Neural cell (in vitro differentiated cells): ENCODE results near the gene FAM20C. TPM values are rescaled to one million over a fixed set of nuclear protein-coding genes. Genes with fewer than 3 reads are reported as not detected.

Experiments
- H2AFZ ChIP-seq: fragments of 200-600, 300-800 bp; sonication (generic), shearing (Covaris generic); 2 replicates; pipeline ENCODE4 v1.6.0; 2014; ENCODE audit warnings: low read depth, mild to moderate bottlenecking, antibody characterized with exemption, low read length, moderate library complexity
- H3F3A ChIP-seq: fragments of 200-600 bp; shearing (Covaris generic); 2 replicates; pipeline ENCODE4 v1.6.1; 2016; ENCODE audit warnings: mild to moderate bottlenecking, moderate library complexity, mixed read lengths, antibody characterized with exemption, low read length; ENCODE audit not compliant: insufficient read depth, poor library complexity, severe bottlenecking
- H3K27ac ChIP-seq: fragments of 200-600, 300-800 bp; sonication (generic), shearing (Covaris generic); 2 replicates; pipeline ENCODE4 v1.5.1; 2014; ENCODE audit warnings: mild to moderate bottlenecking, low read length, moderate library complexity
- H3K27me3 ChIP-seq: fragments of 300-800, 200-600 bp; sonication (generic), shearing (Covaris generic); 2 replicates; pipeline ENCODE4 v1.6.0; 2014; ENCODE audit warnings: mild to moderate bottlenecking, low read depth, low read length, moderate library complexity; ENCODE audit not compliant: insufficient read depth
- H3K36me3 ChIP-seq: fragments of 300-800, 200-600 bp; sonication (generic), shearing (Covaris generic); 2 replicates; pipeline ENCODE4 v1.5.1; 2014; ENCODE audit warnings: mild to moderate bottlenecking, antibody characterized with exemption, low read length, moderate library complexity; ENCODE audit not compliant: insufficient read depth
- H3K4me2 ChIP-seq: fragments of 300-800, 200-600 bp; sonication (generic), shearing (Covaris generic); 2 replicates; pipeline ENCODE4 v1.6.0; 2014; ENCODE audit warnings: mild to moderate bottlenecking, low read length
- H3K4me3 ChIP-seq: fragments of 300-800, 200-600 bp; sonication (generic), shearing (Covaris generic); 2 replicates; pipeline ENCODE4 v1.5.1; 2014; ENCODE audit warnings: mild to moderate bottlenecking, low read length, moderate library complexity
- H3K79me2 ChIP-seq: fragments of 200-600 bp; shearing (Covaris generic); replicated peaks from 2 replicates; pipeline ENCODE4 v1.6.0; 2014; ENCODE audit warnings: mild to moderate bottlenecking, low read length, moderate library complexity; ENCODE audit not compliant: insufficient read depth
- H3K9ac ChIP-seq: fragments of 300-800, 200-600 bp; sonication (generic), shearing (Covaris generic); 2 replicates; pipeline ENCODE4 v1.6.1; 2016; ENCODE audit warnings: mild to moderate bottlenecking, low read length, mixed read lengths
- H3K9me2 ChIP-seq: fragments of 200-600 bp; shearing (Covaris generic); 2 replicates; pipeline ENCODE4 v1.6.1; 2016; ENCODE audit warnings: mild to moderate bottlenecking, low read length, mixed read lengths; ENCODE audit not compliant: insufficient read depth
- H3K9me3 ChIP-seq: fragments of 200-600, 300-800 bp; sonication (generic), shearing (Covaris generic); 2 replicates; pipeline ENCODE4 v1.6.1; 2016; ENCODE audit warnings: mild to moderate bottlenecking, mixed run types, low read length, moderate library complexity, mixed read lengths
- H4K20me1 ChIP-seq: fragments of 200-600 bp; shearing (Covaris generic); 2 replicates; pipeline ENCODE4 v1.6.1; 2016; ENCODE audit warnings: mild to moderate bottlenecking, mixed run types; ENCODE audit not compliant: insufficient read depth
- EP300 ChIP-seq: fragments of 450-650 bp; conservative IDR thresholded peaks from 2 replicates; pipeline ENCODE4 v1.6.1; 2014; ENCODE audit warnings: antibody characterized with exemption, mild to moderate bottlenecking, moderate library complexity; ENCODE audit not compliant: poor library complexity, severe bottlenecking
- EZH2 ChIP-seq: fragments of 200-600, 300-800 bp; shearing (Covaris generic), sonication (generic); IDR thresholded peaks from 2 replicates; pipeline ENCODE4 v1.6.1; 2014; ENCODE audit warnings: antibody characterized with exemption, low read length, borderline replicate concordance, mild to moderate bottlenecking; ENCODE audit not compliant: insufficient read depth, poor library complexity, severe bottlenecking
- MXI1 ChIP-seq: fragments of 450-650 bp; conservative IDR thresholded peaks from 2 replicates; pipeline ENCODE4 v1.6.1; 2014; ENCODE audit warnings: antibody characterized with exemption, mild to moderate bottlenecking; ENCODE audit not compliant: poor library complexity, severe bottlenecking
- POLR2AphosphoS5 ChIP-seq: IDR thresholded peaks from 2 replicates; pipeline ENCODE4 v1.6.1; 2012
- RAD21 ChIP-seq: fragments of 450-650 bp; conservative IDR thresholded peaks from 2 replicates; pipeline ENCODE4 v1.6.1; 2014; ENCODE audit warnings: antibody characterized with exemption, mild to moderate bottlenecking, moderate library complexity
- SMC3 ChIP-seq: fragments of 450-650 bp; conservative IDR thresholded peaks from 2 replicates; pipeline ENCODE4 v1.6.1; 2014; ENCODE audit warnings: antibody characterized with exemption, mild to moderate bottlenecking, moderate library complexity; ENCODE audit not compliant: poor library complexity
- TAF1 ChIP-seq: IDR thresholded peaks from 2 replicates; pipeline ENCODE4 v1.6.1; 2012; ENCODE audit warnings: low read depth
- polyA plus RNA-seq: library from polyadenylated mRNA; depleted of rRNA; stranded (reverse); fragments of >200 nt; gene quantifications from 2 replicates; pipeline ENCODE4 v1.2.3, GENCODE V29; 2014
- TF ChIP-seq, protein P1 (sequence below): IDR thresholded peaks from 2 replicates; pipeline ENCODE4 v1.6.1; 2012; ENCODE audit warnings: borderline replicate concordance
- TF ChIP-seq, protein P2 (sequence below): fragments of 450-650 bp; IDR thresholded peaks from 2 replicates; pipeline ENCODE4 v1.5.1; 2014; ENCODE audit warnings: antibody characterized with exemption, mild to moderate bottlenecking, moderate library complexity; ENCODE audit not compliant: poor library complexity, severe bottlenecking

The FAM20C gene
- polyA plus RNA-seq, 1 donor from 2014 or later: 22.7 TPM

DNA sequence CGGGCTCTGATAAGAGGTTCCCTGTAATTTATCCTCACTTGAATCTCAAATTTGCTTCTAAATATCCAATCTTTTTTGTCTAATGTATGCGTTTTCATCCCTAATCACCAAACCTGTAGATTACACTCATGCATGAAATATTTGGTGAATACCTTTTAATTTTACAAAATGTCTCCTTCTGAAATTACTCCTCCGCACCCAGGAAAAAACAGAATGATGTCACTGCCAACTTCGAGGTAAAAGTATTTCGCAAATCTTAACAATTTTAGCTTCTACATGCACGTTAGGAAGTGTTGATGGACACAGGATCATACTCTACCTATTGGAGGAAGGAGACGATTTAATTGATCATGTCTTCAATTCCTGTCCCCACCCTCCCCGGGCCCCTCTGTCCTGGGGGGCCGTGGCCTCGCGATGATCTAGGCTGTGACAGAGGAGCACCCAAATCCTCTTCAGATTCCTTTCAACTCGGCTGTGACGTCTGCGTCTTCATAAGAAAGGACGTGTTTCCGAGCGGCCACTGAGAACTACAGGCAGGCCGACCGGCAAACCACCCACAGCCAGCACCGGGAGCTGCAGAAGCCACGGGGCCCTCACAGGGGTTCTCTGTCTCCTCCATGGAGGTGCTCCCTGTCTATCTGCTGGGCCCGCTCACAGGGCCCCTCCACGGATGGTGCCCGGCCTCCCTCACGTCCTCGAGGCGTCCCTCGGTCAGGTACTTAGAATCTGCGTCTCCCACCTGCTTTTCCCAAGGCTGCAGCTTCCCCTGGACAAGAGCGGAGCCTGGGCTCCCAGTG lies 8.7 kb upstream of the FAM20C start:
- Histone ChIP-seq H3K27ac (no peak overlapping the region), H3K4me3 (no peak overlapping the region)
- TF ChIP-seq, protein P1, sequence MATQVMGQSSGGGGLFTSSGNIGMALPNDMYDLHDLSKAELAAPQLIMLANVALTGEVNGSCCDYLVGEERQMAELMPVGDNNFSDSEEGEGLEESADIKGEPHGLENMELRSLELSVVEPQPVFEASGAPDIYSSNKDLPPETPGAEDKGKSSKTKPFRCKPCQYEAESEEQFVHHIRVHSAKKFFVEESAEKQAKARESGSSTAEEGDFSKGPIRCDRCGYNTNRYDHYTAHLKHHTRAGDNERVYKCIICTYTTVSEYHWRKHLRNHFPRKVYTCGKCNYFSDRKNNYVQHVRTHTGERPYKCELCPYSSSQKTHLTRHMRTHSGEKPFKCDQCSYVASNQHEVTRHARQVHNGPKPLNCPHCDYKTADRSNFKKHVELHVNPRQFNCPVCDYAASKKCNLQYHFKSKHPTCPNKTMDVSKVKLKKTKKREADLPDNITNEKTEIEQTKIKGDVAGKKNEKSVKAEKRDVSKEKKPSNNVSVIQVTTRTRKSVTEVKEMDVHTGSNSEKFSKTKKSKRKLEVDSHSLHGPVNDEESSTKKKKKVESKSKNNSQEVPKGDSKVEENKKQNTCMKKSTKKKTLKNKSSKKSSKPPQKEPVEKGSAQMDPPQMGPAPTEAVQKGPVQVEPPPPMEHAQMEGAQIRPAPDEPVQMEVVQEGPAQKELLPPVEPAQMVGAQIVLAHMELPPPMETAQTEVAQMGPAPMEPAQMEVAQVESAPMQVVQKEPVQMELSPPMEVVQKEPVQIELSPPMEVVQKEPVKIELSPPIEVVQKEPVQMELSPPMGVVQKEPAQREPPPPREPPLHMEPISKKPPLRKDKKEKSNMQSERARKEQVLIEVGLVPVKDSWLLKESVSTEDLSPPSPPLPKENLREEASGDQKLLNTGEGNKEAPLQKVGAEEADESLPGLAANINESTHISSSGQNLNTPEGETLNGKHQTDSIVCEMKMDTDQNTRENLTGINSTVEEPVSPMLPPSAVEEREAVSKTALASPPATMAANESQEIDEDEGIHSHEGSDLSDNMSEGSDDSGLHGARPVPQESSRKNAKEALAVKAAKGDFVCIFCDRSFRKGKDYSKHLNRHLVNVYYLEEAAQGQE: no peak
- no peak for TF ChIP-seq RAD21
- no peak for TF ChIP-seq MXI1
- TF ChIP-seq TAF1: no peak
- no peak for TF ChIP-seq POLR2AphosphoS5
- TF ChIP-seq EZH2: no peak
- TF ChIP-seq, protein P2, sequence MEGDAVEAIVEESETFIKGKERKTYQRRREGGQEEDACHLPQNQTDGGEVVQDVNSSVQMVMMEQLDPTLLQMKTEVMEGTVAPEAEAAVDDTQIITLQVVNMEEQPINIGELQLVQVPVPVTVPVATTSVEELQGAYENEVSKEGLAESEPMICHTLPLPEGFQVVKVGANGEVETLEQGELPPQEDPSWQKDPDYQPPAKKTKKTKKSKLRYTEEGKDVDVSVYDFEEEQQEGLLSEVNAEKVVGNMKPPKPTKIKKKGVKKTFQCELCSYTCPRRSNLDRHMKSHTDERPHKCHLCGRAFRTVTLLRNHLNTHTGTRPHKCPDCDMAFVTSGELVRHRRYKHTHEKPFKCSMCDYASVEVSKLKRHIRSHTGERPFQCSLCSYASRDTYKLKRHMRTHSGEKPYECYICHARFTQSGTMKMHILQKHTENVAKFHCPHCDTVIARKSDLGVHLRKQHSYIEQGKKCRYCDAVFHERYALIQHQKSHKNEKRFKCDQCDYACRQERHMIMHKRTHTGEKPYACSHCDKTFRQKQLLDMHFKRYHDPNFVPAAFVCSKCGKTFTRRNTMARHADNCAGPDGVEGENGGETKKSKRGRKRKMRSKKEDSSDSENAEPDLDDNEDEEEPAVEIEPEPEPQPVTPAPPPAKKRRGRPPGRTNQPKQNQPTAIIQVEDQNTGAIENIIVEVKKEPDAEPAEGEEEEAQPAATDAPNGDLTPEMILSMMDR: no peak
- no peak for TF ChIP-seq SMC3

DNA sequence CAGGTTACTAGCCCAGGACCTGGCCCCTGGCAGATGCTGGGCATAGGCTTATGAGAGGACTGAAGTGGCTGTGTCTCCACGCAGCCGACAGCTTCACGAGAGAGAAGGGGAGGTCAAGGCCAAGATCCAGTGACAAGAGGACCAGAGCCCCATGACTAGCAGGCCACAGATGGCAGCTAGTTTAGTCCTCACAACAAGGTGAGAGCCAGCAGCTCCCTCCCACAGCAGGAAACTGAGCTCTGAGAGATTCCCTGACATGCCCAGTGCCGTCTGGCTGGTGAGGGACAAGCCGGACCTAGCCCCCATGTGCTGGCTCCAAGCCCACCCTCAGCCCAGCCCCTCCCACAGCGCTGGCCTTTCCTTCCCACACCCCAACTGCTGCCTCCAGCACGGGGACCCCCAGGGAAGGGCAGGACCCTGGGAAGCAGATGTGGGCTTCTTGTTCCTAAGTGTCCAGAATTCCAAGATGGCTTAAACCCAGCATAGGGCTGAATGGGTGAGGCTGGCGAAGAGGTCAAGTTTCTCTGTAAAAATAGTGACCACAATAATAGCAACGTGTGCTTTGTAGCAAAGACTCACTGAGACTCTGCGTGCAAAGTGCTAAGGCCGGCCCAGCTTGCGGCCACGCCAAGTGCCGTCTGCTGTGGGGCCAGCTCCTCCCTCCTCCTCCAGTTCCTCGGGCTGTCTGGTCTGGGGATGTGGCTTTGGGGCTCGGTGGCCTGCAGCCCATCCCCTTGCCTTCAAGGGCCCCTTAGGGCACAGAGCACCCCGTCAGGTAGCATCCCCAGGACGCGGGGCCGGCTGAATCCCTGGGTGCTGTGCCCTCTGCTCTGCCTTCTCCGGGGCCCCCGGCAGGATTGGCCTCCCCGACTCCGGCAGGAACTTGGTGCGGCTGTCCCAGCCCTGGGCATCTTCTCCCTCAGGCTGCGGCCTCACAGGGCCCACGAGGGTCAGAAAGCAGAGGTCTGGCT lies 7.8 kb upstream of the FAM20C start:
- H3K79me2 ChIP-seq: no peaks in the 10 kb centered on the region
- no peaks in the 10 kb centered on the region for H3F3A ChIP-seq
- no peaks in the 10 kb centered on the region for H4K20me1 ChIP-seq
- no peak overlapping the region for H3K27ac ChIP-seq
- no peak overlapping the region for H2AFZ ChIP-seq
- no peak overlapping the region for H3K4me3 ChIP-seq
- H3K36me3 ChIP-seq: no peaks in the 10 kb centered on the region
- no peak overlapping the region for H3K4me2 ChIP-seq
- H3K27me3 ChIP-seq: no peaks in the 10 kb centered on the region
- H3K9ac ChIP-seq: no peak overlapping the region
- H3K9me3 ChIP-seq: no peaks in the 10 kb centered on the region
- H3K9me2 ChIP-seq: no peaks in the 10 kb centered on the region
- TF ChIP-seq, protein P1: no peak
- TF ChIP-seq, protein P2: no peak
- TF ChIP-seq POLR2AphosphoS5 (no peak), SMC3 (no peak), MXI1 (no peak), EZH2 (no peak), RAD21 (no peak), EP300 (no peak), TAF1 (no peak)

More for the DNA sequence above, 8.7 kb upstream of the FAM20C start:
- Histone ChIP-seq H3F3A (no peaks in the 10 kb centered on the region), H3K4me2 (no peak overlapping the region), H3K36me3 (no peaks in the 10 kb centered on the region), H3K9me2 (no peaks in the 10 kb centered on the region), H3K9me3 (no peaks in the 10 kb centered on the region), H3K9ac (no peak overlapping the region), H2AFZ (no peak overlapping the region), H4K20me1 (no peaks in the 10 kb centered on the region), H3K27me3 (no peaks in the 10 kb centered on the region), H3K79me2 (no peaks in the 10 kb centered on the region)
